Hematopoietic multipotent progenitor cell treated with erythropoietin and hydrocortisone succinate and interleukin-3 and kit ligand, for 17 days (in vitro differentiated cells): Measurements from ENCODE around the gene MED9.
A peak's percentile ranks its signal among the peaks of the same experiment; 100 is the strongest.
"Not testable (repeated sequence)": the region's sequence is repeated elsewhere in the genome, so short reads cannot be mapped to it uniquely, and the experiment has no call there.

ENCODE experiments used
- DNase-seq: peaks from one replicate; pipeline ENCODE4 v3.0.0-alpha.2; 2015; ENCODE audit warnings: low spot score

MED9 gene, protein sequence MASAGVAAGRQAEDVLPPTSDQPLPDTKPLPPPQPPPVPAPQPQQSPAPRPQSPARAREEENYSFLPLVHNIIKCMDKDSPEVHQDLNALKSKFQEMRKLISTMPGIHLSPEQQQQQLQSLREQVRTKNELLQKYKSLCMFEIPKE

DNA sequence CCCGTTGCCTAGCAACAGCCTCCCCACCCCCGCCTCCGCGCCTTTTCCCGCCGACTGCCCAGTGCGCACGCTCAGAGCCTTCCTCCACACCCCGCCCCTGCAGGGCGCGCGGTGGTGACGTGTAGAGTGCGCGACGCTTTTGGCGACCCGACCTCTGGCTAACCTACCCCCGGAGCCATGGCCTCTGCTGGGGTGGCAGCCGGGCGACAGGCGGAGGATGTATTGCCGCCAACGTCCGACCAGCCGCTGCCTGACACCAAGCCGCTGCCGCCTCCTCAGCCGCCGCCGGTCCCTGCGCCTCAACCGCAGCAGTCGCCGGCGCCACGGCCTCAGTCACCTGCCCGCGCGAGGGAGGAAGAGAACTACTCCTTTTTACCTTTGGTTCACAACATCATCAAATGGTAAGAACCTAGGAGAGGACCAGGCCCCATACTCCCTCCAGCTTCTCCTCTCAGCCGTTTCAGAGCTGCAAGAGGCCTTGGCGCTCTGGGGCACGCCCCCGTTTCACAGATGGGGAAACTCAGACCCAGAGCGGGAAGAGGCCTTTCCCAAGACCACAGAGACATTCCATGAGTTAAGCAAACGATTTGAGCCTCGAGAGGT lies at the start of gene MED9:
Gene MED9 (plus strand): TSS at position 136 of the 603 bp plus-strand sequence. CDS start 42 bp downstream, at position 178.
- peak; percentile 88 for DNase-seq

DNA sequence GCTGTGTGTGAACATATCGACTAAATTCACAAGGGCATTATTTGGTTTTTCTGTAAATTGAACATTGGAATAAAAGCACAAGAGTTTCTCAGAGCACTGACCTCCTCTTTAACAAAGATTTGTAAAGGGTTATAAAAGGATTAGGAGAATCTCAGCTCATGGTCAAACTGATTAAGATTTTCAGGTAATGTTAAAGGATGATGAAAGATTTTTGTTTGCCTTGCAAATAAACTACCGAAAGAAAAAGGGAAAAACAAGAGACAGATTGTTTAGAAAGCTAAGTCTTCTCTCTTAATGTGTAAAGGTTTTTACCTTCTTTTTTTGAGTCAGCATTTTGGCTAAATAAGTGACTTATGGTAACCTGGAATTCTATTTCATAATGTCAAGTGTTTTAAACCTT lies 47.6 kb upstream of the MED9 start:
- no peak for DNase-seq

DNA sequence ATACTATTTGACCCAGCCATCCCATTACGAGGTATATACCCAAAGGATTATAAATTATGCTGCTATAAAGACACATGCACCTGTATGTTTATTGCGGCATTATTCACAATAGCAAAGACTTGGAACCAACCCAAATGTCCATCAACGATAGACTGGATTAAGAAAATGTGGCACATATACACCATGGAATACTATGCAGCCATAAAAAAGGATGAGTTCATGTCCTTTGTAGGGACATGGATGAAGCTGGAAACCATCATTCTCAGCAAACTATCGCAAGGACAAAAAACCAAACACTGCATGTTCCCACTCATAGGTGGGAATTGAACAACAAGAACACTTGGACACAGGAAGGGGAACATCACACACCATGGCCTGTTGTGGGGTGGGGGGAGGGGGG lies 45.9 kb upstream of the MED9 start:
- DNase-seq, result not testable (repeated sequence)

DNA sequence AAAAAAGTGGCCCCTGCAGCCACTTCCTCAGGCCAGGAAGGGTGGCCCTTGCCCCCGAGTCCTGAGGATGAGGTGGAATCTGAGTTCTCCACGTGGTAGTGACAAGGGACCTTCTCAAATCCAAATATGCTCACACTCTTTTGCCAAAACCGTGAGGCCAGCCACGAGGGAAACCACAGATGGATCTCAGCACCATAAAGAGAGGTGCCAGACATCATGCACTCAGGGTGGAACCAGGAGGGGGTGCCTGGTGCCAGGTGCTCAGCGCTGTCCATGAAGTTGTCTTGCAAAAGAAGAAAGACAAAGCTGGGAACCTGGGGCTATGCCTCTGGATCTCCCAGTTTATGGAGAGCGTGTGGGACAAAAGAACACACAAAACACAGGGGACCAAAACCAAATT lies 45.2 kb upstream of the MED9 start:
- no peak for DNase-seq

DNA sequence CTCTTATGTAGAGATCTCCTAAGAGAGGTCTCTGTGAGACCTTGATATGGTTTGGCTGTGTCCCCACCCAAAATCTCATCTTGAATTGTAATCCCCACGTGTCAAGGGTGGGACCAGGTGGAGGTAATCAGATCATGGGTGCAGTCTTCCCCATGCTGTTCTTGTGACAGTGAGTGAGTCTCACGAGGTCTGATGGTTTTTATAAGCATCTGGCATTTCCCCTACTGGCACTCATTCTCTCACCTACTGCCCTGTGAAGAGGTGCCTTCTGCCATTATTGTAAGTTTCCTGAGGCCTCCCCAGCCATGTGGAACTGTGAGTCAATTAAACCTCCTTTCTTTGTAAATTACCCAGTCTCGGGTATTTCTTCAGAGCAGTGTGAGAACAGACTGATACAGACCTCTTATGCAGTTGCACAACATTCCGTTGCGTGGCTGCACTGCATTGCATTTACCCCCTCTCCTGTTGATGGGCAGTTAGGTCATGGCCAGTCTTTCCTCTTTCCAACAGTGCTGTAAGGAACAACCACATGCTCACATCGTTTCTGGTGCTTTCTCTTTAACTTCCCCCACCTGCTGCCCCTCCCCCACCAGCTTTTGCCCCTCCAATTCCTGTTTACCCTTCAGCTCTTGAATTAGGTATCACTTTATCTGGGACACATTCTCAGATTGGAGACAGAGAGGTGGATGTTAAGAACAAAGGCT lies 43.6 kb upstream of the MED9 start:
- DNase-seq, result no peak

DNA sequence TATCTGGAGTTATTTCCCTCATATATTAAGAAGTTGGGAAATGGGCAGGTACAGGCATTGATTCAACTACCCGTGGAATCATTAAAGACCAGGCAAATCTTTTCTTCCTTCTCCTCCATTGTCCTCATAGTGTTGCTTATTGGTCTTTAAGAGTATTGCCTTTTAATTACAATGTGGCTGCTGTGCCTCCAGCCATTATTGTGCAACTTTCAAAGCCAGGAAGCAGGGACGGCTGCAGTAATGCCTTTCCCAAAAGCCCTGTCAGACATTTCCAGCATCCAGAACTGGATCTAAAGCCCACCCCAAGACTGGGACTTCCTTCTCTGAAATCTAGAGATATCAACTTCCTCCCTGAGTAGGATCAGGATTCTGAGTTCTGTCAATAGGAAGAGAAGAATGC lies 42.3 kb upstream of the MED9 start:
- DNase-seq, result no peak

DNA sequence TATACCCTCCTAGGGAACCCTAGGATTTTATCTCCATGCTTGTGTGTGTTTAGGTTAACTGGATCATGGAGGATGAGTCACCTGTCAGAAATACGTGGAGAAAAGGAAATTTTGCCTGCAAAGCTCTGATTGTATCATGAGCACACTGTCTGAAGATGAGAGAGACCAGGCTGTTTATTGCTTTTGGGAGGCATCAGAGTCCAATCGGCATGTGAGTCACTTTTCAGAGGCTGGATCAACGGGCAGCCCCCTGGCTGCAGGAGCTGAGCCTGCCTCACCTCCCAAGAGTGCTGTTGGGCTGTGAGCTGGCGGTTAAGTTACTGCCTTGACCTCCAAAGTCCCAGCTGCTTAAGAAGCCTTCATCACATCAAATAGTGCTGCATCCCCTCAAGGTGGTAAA lies 41.5 kb upstream of the MED9 start:
- no peak for DNase-seq

DNA sequence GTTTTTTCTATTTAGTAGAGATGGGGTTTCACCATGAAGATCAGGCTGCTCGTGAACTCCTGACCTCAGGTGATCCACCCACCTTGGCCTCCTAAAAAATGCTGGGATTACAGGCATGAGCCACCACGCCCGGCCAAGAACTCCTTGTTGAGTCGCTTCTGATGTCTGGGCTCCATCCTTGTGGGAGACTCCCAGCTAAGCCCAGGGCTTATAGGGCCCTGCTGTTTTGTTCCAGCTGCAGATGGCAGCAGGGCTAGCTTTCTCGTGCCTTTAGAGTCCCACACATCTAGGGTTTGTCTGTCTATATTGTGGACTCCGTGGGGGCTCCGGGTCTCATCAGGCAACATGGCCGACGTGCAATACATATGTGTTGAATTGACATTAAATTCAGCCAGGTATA lies 39.3 kb upstream of the MED9 start:
- DNase-seq, result no peak

DNA sequence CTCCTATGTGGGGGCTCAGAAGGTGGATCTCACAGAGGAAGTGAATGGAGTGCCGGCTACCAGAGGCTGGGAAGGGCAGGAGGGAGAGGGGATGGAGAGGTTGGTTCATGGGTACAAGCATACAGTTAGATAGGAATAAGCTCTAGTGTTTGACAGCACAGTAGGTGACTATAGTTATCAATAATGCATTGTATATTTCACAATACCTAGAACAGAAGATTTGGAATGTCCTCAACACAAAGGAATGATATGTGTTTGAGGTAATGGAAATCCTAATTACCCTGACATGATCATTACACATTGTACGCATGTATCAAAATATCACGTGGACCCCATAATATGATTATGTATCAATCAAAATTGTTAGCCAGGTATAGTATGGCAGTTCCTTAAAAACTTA lies 38.9 kb upstream of the MED9 start:
- no peak for DNase-seq

DNA sequence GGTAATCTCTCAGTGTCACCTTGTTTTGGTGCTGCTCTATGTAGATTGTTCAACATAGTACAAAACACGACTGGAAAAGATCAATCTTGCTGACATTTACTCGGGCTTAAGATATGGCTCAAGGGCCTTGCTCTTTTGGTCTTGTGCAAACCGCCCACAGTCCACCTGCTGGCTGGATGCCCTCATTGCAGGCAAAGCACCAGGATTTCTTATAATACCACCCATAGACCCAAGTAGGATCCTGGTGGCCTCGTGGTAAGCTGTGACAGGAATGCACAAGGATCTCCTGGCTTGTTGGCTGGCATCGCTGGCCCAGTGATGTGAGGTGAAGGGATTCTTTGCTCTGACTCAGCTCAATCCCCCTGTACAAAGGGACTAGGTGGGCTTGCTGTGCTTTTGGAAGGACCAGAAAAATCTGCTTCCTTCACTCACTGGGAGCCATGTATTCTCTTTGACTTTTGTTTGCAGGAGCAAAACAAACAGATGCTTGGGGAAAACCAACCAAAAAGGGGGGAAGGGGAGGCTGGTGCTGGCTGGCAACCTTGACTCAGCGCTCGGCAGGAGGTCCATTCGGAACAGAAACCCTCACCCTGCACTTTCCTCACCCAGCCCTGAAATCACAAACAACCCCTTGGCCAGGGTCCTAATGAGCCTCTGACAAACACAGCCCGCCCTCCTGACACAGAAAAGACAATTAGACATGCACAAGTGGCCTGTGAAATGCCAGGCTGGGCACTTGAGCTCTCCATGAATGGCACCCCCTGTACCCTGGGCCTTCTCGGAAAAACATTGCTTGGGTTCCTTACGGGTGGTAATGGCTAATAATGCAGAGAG lies 36.6 kb upstream of the MED9 start:
- DNase-seq, result peak; percentile 89

DNA sequence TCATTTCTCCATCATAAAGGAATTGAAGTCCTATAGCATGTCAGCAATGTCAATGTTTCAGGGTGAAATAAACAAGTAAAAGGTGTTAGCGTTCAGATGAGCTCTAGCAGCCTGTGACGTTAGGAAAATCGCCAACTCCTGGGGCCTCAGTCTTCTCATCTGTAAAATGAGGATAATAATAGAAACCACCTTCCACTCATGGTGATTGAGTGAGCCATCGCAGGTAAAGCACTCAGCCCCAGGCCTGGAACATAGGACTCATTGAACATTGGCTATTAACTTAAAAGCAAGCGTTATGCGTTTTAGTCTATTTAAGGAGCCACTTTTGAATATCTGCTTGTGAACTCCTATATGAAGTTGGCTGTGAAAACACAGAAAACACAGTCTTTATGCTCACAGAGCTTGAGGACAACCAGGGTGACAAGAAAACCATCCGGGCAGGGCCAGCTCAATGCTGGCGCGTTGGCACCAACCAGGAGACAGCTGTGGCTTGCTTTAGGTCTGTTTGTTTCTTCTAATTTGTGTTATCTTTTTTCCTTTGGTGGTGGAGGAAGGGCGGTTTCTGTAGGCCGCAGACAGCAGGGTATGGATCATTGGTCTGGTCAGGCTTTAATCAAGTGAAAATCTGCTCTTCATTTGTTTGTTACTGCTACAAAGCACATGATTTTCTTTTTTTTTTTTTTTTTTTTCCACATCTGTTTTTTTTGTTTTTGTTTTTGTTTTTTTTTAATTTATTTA lies 35.7 kb upstream of the MED9 start:
- peak; percentile 56 for DNase-seq

DNA sequence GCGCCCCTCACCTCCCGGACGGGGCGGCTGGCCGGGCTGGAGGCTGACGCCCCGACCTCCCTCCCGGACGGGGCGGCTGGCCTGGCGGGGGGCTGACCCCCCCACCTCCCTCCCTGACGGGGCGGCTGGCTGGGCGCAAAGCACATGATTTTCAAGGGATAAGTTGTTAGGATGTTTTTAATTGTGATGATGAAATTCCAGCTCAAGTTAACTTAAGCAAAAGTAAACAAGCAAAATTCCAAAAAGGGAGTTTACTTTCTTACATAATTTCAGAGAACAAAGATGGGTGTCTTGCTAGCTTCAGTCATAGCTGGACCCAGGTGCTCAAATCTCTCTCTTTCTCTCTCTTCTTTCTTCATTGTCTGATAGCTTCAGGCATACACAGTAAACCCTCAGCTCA lies 33.6 kb upstream of the MED9 start:
- DNase-seq, result no peak

DNA sequence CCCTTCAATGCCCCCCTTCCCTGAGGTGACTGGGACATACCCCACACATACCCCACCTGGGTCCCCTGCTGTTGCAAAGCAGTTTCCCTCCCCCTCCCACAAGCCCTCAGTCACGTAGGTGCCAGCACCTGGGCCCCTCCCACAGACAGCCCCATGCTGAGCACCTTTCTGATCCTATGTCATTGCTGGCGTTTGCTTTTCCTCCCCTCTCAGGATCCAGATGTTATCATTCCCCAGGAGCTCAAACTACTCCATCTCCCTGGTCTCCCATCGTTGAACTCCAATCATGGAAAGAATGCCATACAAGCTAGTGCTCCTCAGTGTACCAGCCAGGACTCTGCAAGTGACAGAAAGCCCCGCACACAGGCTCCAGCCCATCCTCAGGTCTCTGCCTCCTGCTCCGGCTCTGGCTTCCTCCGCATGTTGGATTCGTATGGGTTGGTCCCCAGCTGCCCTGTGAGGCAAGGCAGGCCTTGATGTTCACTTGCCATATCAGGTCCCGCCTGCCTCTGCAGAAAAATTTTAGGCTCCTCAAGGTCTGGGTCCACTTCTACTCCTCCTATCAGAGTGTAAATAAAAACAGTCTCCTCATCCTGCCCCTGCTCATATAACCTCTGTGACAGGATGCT lies 31.4 kb upstream of the MED9 start:
- no peak for DNase-seq

DNA sequence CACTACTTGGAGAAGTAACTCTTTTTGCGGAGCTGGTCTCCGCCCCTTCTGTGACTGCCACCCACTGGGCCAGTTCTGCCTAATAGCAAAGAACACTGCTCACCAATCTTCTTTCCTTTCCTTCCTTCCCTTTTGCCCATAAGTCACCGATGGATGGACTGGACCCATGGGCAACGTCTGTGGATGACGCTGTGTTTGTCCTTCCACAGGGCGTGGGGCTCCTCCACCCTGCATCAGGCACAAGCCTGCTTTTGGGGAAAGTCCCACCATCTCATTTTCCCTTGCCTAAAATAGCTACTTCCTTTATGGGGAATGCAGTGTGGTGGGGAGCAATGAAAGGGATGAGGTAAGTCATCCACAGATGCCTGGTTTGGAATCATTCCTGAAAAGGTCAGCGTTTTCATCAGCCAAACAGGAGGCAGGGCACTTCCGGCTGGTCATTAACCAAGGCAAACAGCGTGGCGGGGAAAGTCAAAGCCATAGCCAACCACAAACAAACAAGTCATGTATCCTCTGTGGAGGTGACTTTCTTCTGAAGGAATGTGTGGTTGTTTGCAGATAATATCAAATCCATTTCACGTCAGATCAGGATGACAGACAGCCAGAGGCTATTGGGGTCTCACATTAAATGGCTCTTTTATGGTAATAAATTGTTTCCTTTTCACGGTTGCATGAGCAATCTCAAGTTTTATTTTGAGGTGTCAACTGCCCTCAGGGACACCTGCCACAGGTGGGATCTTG lies 30.7 kb upstream of the MED9 start:
- no peak for DNase-seq

DNA sequence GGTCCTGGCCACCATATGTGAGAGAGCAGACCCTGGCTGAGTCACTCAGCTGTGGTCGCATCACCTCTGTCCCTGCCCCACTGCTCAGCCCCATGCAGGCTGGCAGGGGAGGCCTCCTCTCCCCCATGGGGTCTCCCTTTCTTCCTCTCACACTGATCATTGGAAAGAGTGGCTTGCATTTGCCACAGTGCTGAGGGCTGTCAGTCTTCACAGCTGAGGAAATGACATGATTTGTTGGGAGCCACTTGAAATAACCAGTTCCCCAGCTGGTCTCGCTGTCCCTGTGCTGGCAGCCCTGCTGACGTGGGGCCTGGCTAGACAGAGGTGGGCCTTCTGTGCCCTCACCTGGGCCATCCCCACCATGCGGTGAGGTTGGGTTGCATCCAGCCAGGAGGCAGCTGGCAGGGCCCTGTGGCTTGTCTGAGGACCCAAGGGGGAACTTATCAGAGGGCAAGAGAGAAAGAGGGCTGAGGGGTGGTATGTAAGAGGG lies 30.1 kb upstream of the MED9 start:
- DNase-seq, result no peak

DNA sequence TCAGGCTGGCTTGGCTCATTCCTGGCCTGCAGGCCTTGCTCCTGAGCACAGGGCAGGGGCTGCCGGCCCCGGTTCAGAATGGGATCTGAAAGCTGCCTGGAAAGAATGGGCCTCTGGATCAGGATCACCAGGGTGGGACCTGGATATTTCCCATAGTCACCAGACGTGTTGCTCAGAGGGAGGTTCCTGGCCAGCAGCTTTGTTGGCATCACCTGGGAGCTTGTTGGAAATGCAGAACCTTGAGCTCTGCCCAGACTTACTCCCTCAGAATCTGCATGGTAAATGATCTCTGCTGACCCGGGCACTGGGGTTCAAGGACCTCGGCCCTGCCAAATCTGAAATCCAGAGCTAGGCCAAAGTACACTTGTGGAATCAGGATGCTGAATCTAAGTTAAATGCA lies 29.5 kb upstream of the MED9 start:
- DNase-seq, result no peak

DNA sequence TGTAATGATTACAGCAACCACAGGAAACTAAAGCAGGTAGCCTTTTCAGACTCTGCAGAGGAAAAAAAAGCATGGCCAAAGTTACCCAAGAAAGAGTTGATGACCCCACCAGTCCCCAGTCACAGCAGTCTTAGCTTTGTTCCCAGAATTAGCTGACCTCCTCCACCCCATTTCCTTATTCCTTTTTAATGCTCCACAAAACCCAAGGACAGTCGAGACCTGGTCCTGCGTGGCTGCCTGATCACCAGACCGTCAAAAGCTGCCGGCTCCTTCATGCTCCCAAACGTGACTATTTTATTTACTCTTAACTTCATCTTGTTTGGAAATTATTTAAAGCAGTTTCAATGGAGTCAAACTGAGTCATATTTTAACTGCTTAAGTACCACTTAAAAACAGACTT lies 28.7 kb upstream of the MED9 start:
- no peak for DNase-seq

DNA sequence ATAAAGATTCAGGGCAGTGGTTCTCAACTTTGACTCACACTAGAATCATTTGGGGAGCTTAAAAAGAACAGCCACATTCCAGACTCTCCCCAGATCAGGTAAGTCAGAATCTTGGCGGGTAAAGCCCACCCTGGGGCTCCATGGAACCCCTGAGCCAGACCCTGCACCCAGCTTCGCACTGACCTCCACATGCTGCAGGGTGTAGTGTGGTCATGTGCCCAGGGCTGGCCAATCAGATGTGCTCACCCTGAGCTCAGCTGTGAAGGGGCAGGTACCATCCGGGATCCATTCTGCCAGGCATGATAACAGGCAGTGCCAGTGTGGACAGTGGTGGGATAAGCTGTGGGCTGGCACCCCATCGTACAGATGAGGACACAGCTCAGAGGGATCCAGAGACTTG lies 28.1 kb upstream of the MED9 start:
- DNase-seq, result no peak

DNA sequence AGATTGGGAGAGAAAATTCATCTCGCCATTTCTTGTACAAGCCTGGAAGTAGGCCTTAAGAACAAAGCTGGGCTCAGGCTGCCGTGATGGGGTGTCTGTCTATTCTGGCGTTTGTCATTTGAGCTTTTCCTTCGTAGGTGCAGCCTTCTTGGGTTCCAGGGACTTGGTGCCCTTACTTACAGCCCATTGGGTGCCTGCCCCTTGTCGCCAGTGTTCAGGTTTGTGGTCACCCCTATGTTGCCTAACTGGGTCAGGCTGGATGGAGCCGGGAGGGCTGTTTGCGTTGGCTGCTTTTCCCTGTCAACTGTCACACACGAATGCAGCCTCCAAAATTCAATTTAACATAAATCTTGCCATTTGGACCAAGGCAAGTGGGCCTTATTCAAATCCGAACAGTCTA lies 23.7 kb upstream of the MED9 start:
- DNase-seq, result no peak

DNA sequence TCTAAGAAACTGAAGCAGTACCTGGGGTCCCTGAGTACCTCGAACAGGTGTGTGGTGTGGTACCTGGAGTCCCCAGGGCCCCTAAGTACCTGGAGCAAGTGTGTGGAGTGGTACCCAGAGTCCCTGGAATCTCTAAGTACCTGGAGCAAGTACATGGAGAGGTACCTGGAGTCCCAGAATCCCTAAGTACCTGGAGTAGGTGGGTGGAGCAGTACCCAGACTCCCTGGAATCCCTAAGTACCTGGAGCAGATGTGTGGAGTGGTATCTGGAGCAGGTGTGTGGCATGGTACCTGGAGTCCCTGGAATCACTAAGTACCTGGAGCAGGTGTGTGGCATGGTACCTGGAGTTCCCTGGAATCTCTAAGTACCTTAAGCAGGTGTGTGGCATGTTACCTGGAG lies 22.5 kb upstream of the MED9 start:
- DNase-seq, result no peak

DNA sequence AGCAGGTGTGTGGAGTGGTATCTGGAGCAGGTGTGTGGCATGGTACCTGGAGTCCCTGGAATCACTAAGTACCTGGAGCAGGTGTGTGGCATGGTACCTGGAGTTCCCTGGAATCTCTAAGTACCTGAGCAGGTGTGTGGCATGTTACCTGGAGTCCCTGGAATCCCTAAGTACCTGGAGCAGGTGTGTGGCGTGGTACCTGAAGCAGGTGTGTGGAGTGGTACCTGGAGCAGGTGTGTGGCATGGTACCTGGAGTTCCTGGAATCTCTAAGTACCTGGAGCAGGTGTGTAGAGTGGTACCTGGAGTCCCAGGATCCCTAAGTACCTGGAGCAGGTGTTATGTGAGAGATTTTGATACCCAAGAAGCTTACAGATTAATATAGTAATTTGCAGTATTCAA lies 22.1 kb upstream of the MED9 start:
- DNase-seq, result not testable (repeated sequence)
